DND-41 (cell line): ENCODE measurements around the gene EIF2B4.
A peak's percentile ranks its signal among the peaks of the same experiment; 100 is the strongest.

Experiments
- ATAC-seq: fragments of 200-7000 bp; cut with Tn5 transposase; 3 replicates; pipeline ENCODE4 v1.9.1; 2021; ENCODE audit warnings: low read depth; ENCODE audit not compliant: insufficient read depth
- DNase-seq: peaks from one replicate; pipeline ENCODE4 v3.0.0-alpha.2; 2020
- H2AFZ ChIP-seq: 2 replicates; pipeline ENCODE4 v1.6.0; 2012; ENCODE audit warnings: low read depth, low read length
- H3K27ac ChIP-seq: 2 replicates; pipeline ENCODE4 v1.5.1; 2012; ENCODE audit warnings: low read length, inconsistent platforms
- H3K27me3 ChIP-seq: fragments of 200-600 bp; sonication (generic); 2 replicates; pipeline ENCODE4 v1.6.0; 2012; ENCODE audit warnings: low read length, mild to moderate bottlenecking, inconsistent platforms; ENCODE audit not compliant: insufficient read depth, poor library complexity
- H3K36me3 ChIP-seq: 2 replicates; pipeline ENCODE4 v1.5.1; 2012; ENCODE audit warnings: low read length, inconsistent platforms; ENCODE audit not compliant: insufficient read depth
- H3K4me1 ChIP-seq: 2 replicates; pipeline ENCODE4 v1.5.1; 2012; ENCODE audit warnings: mild to moderate bottlenecking, low read length; ENCODE audit not compliant: insufficient read depth
- H3K4me2 ChIP-seq: 2 replicates; pipeline ENCODE4 v1.6.0; 2012; ENCODE audit warnings: mild to moderate bottlenecking, moderate library complexity, low read length, inconsistent platforms; ENCODE audit not compliant: insufficient read depth
- H3K4me3 ChIP-seq, 2 experiments: fragments of 200-600 bp in 1 of 2; shearing (Covaris generic) in 1 of 2; 2 replicates each; pipeline ENCODE4 v1.5.1; 2012 to 2016; ENCODE audit warnings: inconsistent platforms in 2 of 2, low read length in 2 of 2, mild to moderate bottlenecking in 2 of 2, low read depth in 1 of 2, moderate library complexity in 1 of 2
- H3K79me2 ChIP-seq: 2 replicates; pipeline ENCODE4 v1.6.0; 2012; ENCODE audit warnings: low read length, inconsistent platforms; ENCODE audit not compliant: insufficient read depth
- H3K9ac ChIP-seq: 2 replicates; pipeline ENCODE4 v1.6.0; 2012; ENCODE audit warnings: low read depth, mild to moderate bottlenecking, inconsistent platforms, low read length, moderate library complexity
- H3K9me3 ChIP-seq: 2 replicates; pipeline ENCODE4 v1.5.1; 2012; ENCODE audit warnings: low read length, moderate library complexity, mild to moderate bottlenecking, inconsistent platforms; ENCODE audit not compliant: insufficient read depth, severe bottlenecking
- H4K20me1 ChIP-seq: 2 replicates; pipeline ENCODE4 v1.6.0; 2012; ENCODE audit warnings: low read length; ENCODE audit not compliant: insufficient read depth
- EZH2 ChIP-seq: IDR thresholded peaks from 3 replicates; pipeline ENCODE4 v1.6.1; 2012; ENCODE audit warnings: borderline replicate concordance, low read depth, mild to moderate bottlenecking, moderate library complexity, low read length, inconsistent platforms; ENCODE audit not compliant: severe bottlenecking
- TF ChIP-seq, protein P1 (sequence below): IDR thresholded peaks from 2 replicates; pipeline ENCODE4 v1.5.1; 2012; ENCODE audit warnings: borderline replicate concordance, low read length, moderate library complexity, mild to moderate bottlenecking; ENCODE audit not compliant: poor library complexity, severe bottlenecking; ENCODE audit errors: extremely low read depth

Gene EIF2B4

DNA sequence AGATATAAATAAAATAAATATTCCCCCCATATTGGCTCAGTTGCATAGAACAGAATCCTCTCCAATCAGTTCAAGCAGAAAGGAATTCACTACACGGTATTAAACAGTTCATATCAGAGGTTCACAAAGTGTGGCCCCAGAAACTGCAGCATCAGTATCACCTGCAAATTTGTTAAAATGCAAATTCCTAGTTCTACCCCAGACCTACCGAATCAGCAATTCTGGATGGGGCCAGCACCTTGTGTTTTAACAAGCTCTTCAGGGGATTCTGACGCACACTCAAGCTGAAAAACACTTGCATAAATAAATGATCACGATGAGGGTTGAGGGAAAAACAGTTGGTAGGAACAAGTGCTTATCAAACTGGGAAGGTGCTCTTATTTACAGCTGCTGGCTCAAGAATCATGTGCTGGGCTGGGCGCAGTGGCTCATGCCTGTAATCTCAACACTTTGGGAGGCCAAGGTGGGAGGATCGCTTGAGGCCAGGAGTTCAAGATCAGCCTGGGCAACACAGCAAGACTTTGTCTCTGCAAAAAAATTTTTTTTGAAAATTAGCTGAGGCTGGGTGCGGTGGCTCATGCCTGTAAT, 19.9 kb downstream of the EIF2B4 start:
- Histone ChIP-seq H3K4me1 (peaks cover 15% of the 10 kb centered on the region), H3K27me3 (no peaks in the 10 kb centered on the region), H3K36me3 (peaks cover 9% of the 10 kb centered on the region), H2AFZ (no peak overlapping the region), H3K9me3 (no peaks in the 10 kb centered on the region), H3K4me2 (no peak overlapping the region), H3K79me2 (peaks cover 95% of the 10 kb centered on the region), H4K20me1 (peaks cover 42% of the 10 kb centered on the region; the same call in 1 of the 2 replicates), H3K9ac (no peak overlapping the region), H3K4me3 (no peak overlapping the region), H3K27ac (no peak overlapping the region)
- TF ChIP-seq, protein P1, sequence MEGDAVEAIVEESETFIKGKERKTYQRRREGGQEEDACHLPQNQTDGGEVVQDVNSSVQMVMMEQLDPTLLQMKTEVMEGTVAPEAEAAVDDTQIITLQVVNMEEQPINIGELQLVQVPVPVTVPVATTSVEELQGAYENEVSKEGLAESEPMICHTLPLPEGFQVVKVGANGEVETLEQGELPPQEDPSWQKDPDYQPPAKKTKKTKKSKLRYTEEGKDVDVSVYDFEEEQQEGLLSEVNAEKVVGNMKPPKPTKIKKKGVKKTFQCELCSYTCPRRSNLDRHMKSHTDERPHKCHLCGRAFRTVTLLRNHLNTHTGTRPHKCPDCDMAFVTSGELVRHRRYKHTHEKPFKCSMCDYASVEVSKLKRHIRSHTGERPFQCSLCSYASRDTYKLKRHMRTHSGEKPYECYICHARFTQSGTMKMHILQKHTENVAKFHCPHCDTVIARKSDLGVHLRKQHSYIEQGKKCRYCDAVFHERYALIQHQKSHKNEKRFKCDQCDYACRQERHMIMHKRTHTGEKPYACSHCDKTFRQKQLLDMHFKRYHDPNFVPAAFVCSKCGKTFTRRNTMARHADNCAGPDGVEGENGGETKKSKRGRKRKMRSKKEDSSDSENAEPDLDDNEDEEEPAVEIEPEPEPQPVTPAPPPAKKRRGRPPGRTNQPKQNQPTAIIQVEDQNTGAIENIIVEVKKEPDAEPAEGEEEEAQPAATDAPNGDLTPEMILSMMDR = no peak
- no peak for TF ChIP-seq EZH2
- ATAC-seq = no peak
- DNase-seq = no peak

- Histone ChIP-seq H2AFZ (no peak overlapping the region), H3K79me2 (peaks cover 92% of the 10 kb centered on the region), H3K36me3 (peaks cover 21% of the 10 kb centered on the region), H3K27ac (no peak overlapping the region), H3K27me3 (no peaks in the 10 kb centered on the region), H3K4me2 (no peak overlapping the region), H3K4me1 (no peaks in the 10 kb centered on the region), H4K20me1 (peaks cover 52% of the 10 kb centered on the region; the same call in 1 of the 2 replicates), H3K4me3 (no peak overlapping the region), H3K9ac (no peak overlapping the region), H3K9me3 (no peaks in the 10 kb centered on the region)
- TF ChIP-seq, protein P1 = no peak
- no peak for TF ChIP-seq EZH2
- ATAC-seq (no peak), DNase-seq (no peak)
Observed at GRCh38 chr2:27347641-27348040, 22.5 kb downstream of the EIF2B4 start.

GRCh38 chr2:27336173-27336572, 34.0 kb downstream of the EIF2B4 start:
- DNase-seq = no peak
- TF ChIP-seq, protein P1 = no peak
- TF ChIP-seq EZH2 = no peak
- Histone ChIP-seq H4K20me1 (no peaks in the 10 kb centered on the region; the same call in 1 of the 2 replicates), H3K79me2 (no peaks in the 10 kb centered on the region), H3K27ac (no peak overlapping the region), H3K4me2 (no peak overlapping the region), H3K27me3 (no peaks in the 10 kb centered on the region), H2AFZ (no peak overlapping the region), H3K4me1 (no peaks in the 10 kb centered on the region), H3K4me3 (no peak overlapping the region), H3K36me3 (peaks cover 84% of the 10 kb centered on the region), H3K9me3 (no peaks in the 10 kb centered on the region), H3K9ac (no peak overlapping the region)
- ATAC-seq = no peak

DNA sequence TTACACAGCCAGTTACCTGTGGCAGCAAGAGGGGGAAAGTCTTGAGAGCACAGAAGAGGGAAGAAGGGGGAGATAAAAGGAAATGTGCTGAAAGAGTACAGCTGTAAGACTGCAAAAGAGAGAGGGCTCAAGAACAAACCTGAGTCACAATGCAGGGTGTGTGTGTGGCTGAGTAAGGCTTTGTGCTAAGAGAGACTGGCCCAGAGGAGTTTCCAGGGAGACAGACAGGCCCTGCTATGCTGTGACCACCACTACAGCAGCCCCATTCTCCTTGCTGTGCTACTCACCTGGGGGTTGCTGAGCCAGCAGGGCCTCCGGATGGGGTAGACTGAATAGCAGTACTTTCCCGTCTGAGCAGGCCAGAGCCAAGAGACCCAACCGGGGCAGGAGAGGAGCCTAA, 34.8 kb downstream of the EIF2B4 start:
- ATAC-seq (peak; percentile 15; the same call in 1 of the 3 replicates), DNase-seq (no peak)
- H3K9me3 ChIP-seq = no peaks in the 10 kb centered on the region
- no peak overlapping the region for H3K9ac ChIP-seq
- H3K4me3 ChIP-seq = no peak overlapping the region
- H3K27ac ChIP-seq = no peak overlapping the region
- peaks cover 83% of the 10 kb centered on the region for H3K36me3 ChIP-seq
- no peaks in the 10 kb centered on the region for H3K27me3 ChIP-seq
- no peaks in the 10 kb centered on the region for H3K4me1 ChIP-seq
- no peaks in the 10 kb centered on the region for H3K79me2 ChIP-seq
- no peaks in the 10 kb centered on the region; the same call in 1 of the 2 replicates for H4K20me1 ChIP-seq
- no peak overlapping the region for H3K4me2 ChIP-seq
- H2AFZ ChIP-seq = no peak overlapping the region
- no peak for TF ChIP-seq EZH2
- TF ChIP-seq, protein P1 = no peak
